H9 (cell line): Measurements from ENCODE around the gene TOM1L2. TPM values are rescaled to one million over a fixed set of nuclear protein-coding genes. Genes with fewer than 3 reads are reported as not detected.

Experiments
- DNase-seq: peaks from one replicate; pipeline ENCODE4 v3.0.0-alpha.2; 2017
- H2AFZ ChIP-seq: one replicate; pipeline ENCODE4 v1.6.1; 2013; ENCODE audit warnings: mild to moderate bottlenecking, low read length, control low read depth, moderate library complexity
- H2AK5ac ChIP-seq: 2 replicates; pipeline ENCODE4 v1.6.1; 2013; ENCODE audit warnings: low read length, control low read depth, mixed read lengths; ENCODE audit not compliant: insufficient read length
- H2BK120ac ChIP-seq: one replicate; pipeline ENCODE4 v1.6.1; 2013; ENCODE audit warnings: low read depth, mild to moderate bottlenecking, low read length, control low read depth, inconsistent platforms; ENCODE audit not compliant: poor library complexity, severe bottlenecking
- H2BK12ac ChIP-seq: 2 replicates; pipeline ENCODE4 v1.6.1; 2013; ENCODE audit warnings: low read length, control low read depth, mixed read lengths, low read depth; ENCODE audit not compliant: insufficient read length
- H2BK15ac ChIP-seq: 2 replicates; pipeline ENCODE4 v1.6.1; 2013; ENCODE audit warnings: low read depth, low read length, control low read depth
- H2BK20ac ChIP-seq: one replicate; pipeline ENCODE4 v1.6.1; 2013; ENCODE audit warnings: low read depth, mild to moderate bottlenecking, low read length, control low read depth, inconsistent platforms; ENCODE audit not compliant: poor library complexity, severe bottlenecking
- H2BK5ac ChIP-seq: 2 replicates; pipeline ENCODE4 v1.6.1; 2013; ENCODE audit warnings: low read length, control low read depth, mixed read lengths; ENCODE audit not compliant: insufficient read length
- H3K14ac ChIP-seq: 2 replicates; pipeline ENCODE4 v1.6.1; 2013; ENCODE audit warnings: low read length, control low read depth; ENCODE audit not compliant: insufficient read depth
- H3K18ac ChIP-seq: 2 replicates; pipeline ENCODE4 v1.6.1; 2013; ENCODE audit warnings: low read depth, mild to moderate bottlenecking, mixed read lengths, low read length, control low read depth; ENCODE audit not compliant: insufficient read length
- H3K23ac ChIP-seq: 2 replicates; pipeline ENCODE4 v1.6.1; 2013; ENCODE audit warnings: low read length, control low read depth, mixed read lengths, low read depth; ENCODE audit not compliant: insufficient read length
- H3K23me2 ChIP-seq: 2 replicates; pipeline ENCODE4 v1.6.1; 2013; ENCODE audit warnings: low read depth, mild to moderate bottlenecking, mixed read lengths, low read length, control low read depth; ENCODE audit not compliant: insufficient read length, poor library complexity, severe bottlenecking
- H3K27ac ChIP-seq: 2 replicates; pipeline ENCODE4 v1.5.1; 2013; ENCODE audit warnings: low read length, control low read depth, mixed read lengths, low read depth; ENCODE audit not compliant: insufficient read length
- H3K27me3 ChIP-seq: 2 replicates; pipeline ENCODE4 v1.6.1; 2013; ENCODE audit warnings: low read length, control low read depth, inconsistent platforms; ENCODE audit not compliant: insufficient read depth
- H3K4ac ChIP-seq: 2 replicates; pipeline ENCODE4 v1.6.1; 2013; ENCODE audit warnings: low read depth, mild to moderate bottlenecking, control low read depth, inconsistent platforms, low read length, moderate library complexity
- H3K4me1 ChIP-seq: 2 replicates; pipeline ENCODE4 v1.6.1; 2013; ENCODE audit warnings: low read length, control low read depth, inconsistent platforms; ENCODE audit not compliant: insufficient read depth
- H3K4me2 ChIP-seq: 2 replicates; pipeline ENCODE4 v1.6.1; 2013; ENCODE audit warnings: low read length, control low read depth, mixed read lengths; ENCODE audit not compliant: insufficient read length, insufficient read depth
- H3K56ac ChIP-seq: 2 replicates; pipeline ENCODE4 v1.6.1; 2013; ENCODE audit warnings: low read depth, mild to moderate bottlenecking, mixed read lengths, low read length, control low read depth; ENCODE audit not compliant: insufficient read length
- H3K79me1 ChIP-seq: 2 replicates; pipeline ENCODE4 v1.6.1; 2013; ENCODE audit warnings: low read depth, mild to moderate bottlenecking, moderate library complexity, low read length, control low read depth, inconsistent platforms; ENCODE audit not compliant: insufficient read depth, poor library complexity, severe bottlenecking
- H3K79me2 ChIP-seq: 2 replicates; pipeline ENCODE4 v1.6.1; 2013; ENCODE audit warnings: low read length, control low read depth, inconsistent platforms; ENCODE audit not compliant: insufficient read depth
- H3K9ac ChIP-seq: 2 replicates; pipeline ENCODE4 v1.6.1; 2013; ENCODE audit warnings: low read length, control low read depth, mixed read lengths; ENCODE audit not compliant: insufficient read length; ENCODE audit errors: extremely low read depth
- H3K9me3 ChIP-seq: one replicate; pipeline ENCODE4 v1.6.1; 2013; ENCODE audit warnings: low read depth, low read length, inconsistent platforms; ENCODE audit not compliant: control insufficient read depth
- H3T11ph ChIP-seq: one replicate; pipeline ENCODE4 v1.6.1; 2013; ENCODE audit warnings: mild to moderate bottlenecking, low read length, control low read depth, inconsistent platforms
- H4K20me1 ChIP-seq: one replicate; pipeline ENCODE4 v1.6.1; 2013; ENCODE audit not compliant: control insufficient read depth, insufficient read length, insufficient read depth
- H4K5ac ChIP-seq: 2 replicates; pipeline ENCODE4 v1.6.1; 2013; ENCODE audit warnings: low read depth, mild to moderate bottlenecking, mixed read lengths, low read length, control low read depth; ENCODE audit not compliant: insufficient read length
- H4K8ac ChIP-seq: replicated peaks from 2 replicates; pipeline ENCODE4 v1.6.1; 2013; ENCODE audit warnings: low read length, control low read depth, mixed read lengths, low read depth; ENCODE audit not compliant: insufficient read length
- H4K91ac ChIP-seq: 2 replicates; pipeline ENCODE4 v1.6.1; 2013; ENCODE audit warnings: low read depth, mild to moderate bottlenecking, moderate library complexity, mixed read lengths, low read length, control low read depth; ENCODE audit not compliant: insufficient read length
- H3K27ac Mint-ChIP-seq, 3 experiments: 2 replicates in 2 of 3; 3 replicates in 1 of 3; pipeline ENCODE4 v1.8.0; 2020 to 2021; ENCODE audit warnings: mixed read lengths in 3 of 3, mild to moderate bottlenecking in 1 of 3, moderate library complexity in 1 of 3
- H3K27me3 Mint-ChIP-seq: 2 replicates; pipeline ENCODE4 v1.8.0; 2021; ENCODE audit warnings: low read depth, mild to moderate bottlenecking, moderate library complexity, mixed read lengths
- H3K36me3 Mint-ChIP-seq, 3 experiments: 2 replicates in 2 of 3; 3 replicates in 1 of 3; pipeline ENCODE4 v1.8.0; 2020 to 2021; ENCODE audit warnings: low read depth in 3 of 3, mixed read lengths in 3 of 3; ENCODE audit not compliant: insufficient read depth in 1 of 3
- H3K4me1 Mint-ChIP-seq, 2 experiments: 2 replicates each; pipeline ENCODE4 v1.8.0; 2020; ENCODE audit warnings: mixed read lengths in 2 of 2
- H3K4me3 Mint-ChIP-seq, 2 experiments: 2 replicates in 1 of 2; 3 replicates in 1 of 2; pipeline ENCODE4 v1.8.0; 2020 to 2021; ENCODE audit warnings: mild to moderate bottlenecking in 2 of 2, mixed read lengths in 2 of 2, moderate library complexity in 1 of 2
- H3K9me3 Mint-ChIP-seq, 2 experiments: 2 replicates in 1 of 2; 3 replicates in 1 of 2; pipeline ENCODE4 v1.8.0; 2020; ENCODE audit warnings: mild to moderate bottlenecking in 2 of 2, mixed read lengths in 2 of 2, moderate library complexity in 1 of 2
- WGBS: extraction: QIAGEN DNeasy Blood & Tissue Kit; methylation state at CpG from one replicate; pipeline ENCODE4 v1.1.7; 2013; ENCODE audit warnings: missing lambda C conversion rate, low lambda C conversion rate, mixed read lengths; ENCODE audit not compliant: insufficient read length; ENCODE audit errors: extremely low coverage; 5-methylcytosine and 5-hydroxymethylcytosine counted together
- total RNA-seq: library from RNA; stranded (reverse); gene quantifications from 2 replicates; pipeline ENCODE4 v1.2.1, GENCODE V29; 2021
- TF ChIP-seq, protein P1 (sequence below): fragments of 200-600 bp; sonication (generic); conservative IDR thresholded peaks from 3 replicates; pipeline ENCODE4 v1.8.0; 2021; ENCODE audit warnings: antibody characterized with exemption, mild to moderate bottlenecking

The TOM1L2 gene
- total RNA-seq, 1 experiment from 2014 or later = 4.6 TPM

- Histone ChIP-seq H3K56ac (no peak overlapping the region), H2AK5ac (no peak overlapping the region), H4K5ac (no peak overlapping the region), H2BK15ac (no peak overlapping the region), H3K23ac (no peak overlapping the region), H3K79me2 (no peaks in the 10 kb centered on the region), H3K4me1 (no peaks in the 10 kb centered on the region), H4K20me1 (no peaks in the 10 kb centered on the region), H3K9me3 (no peaks in the 10 kb centered on the region), H3K4ac (no peak overlapping the region), H4K8ac (no peak overlapping the region), H2BK20ac (no peak overlapping the region), H3K9ac (no peak overlapping the region), H3K79me1 (no peaks in the 10 kb centered on the region), H2BK120ac (no peak overlapping the region), H3T11ph (no peak overlapping the region), H2BK5ac (no peak overlapping the region), H3K23me2 (no peaks in the 10 kb centered on the region), H3K27ac (no peak overlapping the region), H3K18ac (no peak overlapping the region), H4K91ac (no peak overlapping the region), H2BK12ac (no peak overlapping the region), H3K4me2 (no peak overlapping the region), H3K27me3 (no peaks in the 10 kb centered on the region), H2AFZ (no peak overlapping the region), H3K14ac (no peak overlapping the region)
- DNase-seq = no peak
- Mint-ChIP-seq H3K4me3 (no peak overlapping the region), H3K4me1 (peaks cover 16 to 22% of the 10 kb centered on the region in 2 experiments), H3K27ac (no peak overlapping the region; a peak in 1 of 7 replicates), H3K9me3 (no peaks in the 10 kb centered on the region), H3K27me3 (no peaks in the 10 kb centered on the region; the same call in 1 of the 2 replicates), H3K36me3 (no peaks in the 10 kb centered on the region)
- TF ChIP-seq, protein P1, sequence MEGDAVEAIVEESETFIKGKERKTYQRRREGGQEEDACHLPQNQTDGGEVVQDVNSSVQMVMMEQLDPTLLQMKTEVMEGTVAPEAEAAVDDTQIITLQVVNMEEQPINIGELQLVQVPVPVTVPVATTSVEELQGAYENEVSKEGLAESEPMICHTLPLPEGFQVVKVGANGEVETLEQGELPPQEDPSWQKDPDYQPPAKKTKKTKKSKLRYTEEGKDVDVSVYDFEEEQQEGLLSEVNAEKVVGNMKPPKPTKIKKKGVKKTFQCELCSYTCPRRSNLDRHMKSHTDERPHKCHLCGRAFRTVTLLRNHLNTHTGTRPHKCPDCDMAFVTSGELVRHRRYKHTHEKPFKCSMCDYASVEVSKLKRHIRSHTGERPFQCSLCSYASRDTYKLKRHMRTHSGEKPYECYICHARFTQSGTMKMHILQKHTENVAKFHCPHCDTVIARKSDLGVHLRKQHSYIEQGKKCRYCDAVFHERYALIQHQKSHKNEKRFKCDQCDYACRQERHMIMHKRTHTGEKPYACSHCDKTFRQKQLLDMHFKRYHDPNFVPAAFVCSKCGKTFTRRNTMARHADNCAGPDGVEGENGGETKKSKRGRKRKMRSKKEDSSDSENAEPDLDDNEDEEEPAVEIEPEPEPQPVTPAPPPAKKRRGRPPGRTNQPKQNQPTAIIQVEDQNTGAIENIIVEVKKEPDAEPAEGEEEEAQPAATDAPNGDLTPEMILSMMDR = no peak
- no CpG with 5 or more reads among the region's 4 CpGs for WGBS
These were observed 34.9 kb downstream of the TOM1L2 start for GRCh38 chr17:17937201-17937853.
